Right ventricle myocardium inferior (tissue), 1 donor: ENCODE measurements around the gene GMNC. TPM values are rescaled to one million over a fixed set of nuclear protein-coding genes. Genes with fewer than 3 reads are reported as not detected.
"Not testable (repeated sequence)": the region's sequence is repeated elsewhere in the genome, so short reads cannot be mapped to it uniquely, and the experiment has no call there.

Experiments
- ATAC-seq: fragments of 200-7000 bp; cut with Tn5 transposase; one replicate; pipeline ENCODE4 v1.9.1; 2020; ENCODE audit warnings: mild to moderate bottlenecking, moderate library complexity
- DNase-seq: peaks from one replicate; pipeline ENCODE4 v3.0.0; 2021; ENCODE audit errors: missing footprints
- intact Hi-C: fragments of 100-400 bp; cut with DNase I; formaldehyde crosslinking; loops from one replicate; pipeline ENCODE4 v1.11.0; 2022
- long read RNA-seq: library from polyadenylated mRNA; unstranded; transcript quantifications from one replicate; pipeline ENCODE4 v2.0.0, GENCODE V29; 2021
- total RNA-seq: library from RNA; stranded (reverse); fragmentation: NEBNext Ultra II Directional; extraction: Animal tissue kit (Norgen Biotek cat#: 25700); gene quantifications from one replicate; pipeline ENCODE4 v1.2.1, GENCODE V29; 2021
- donor health status: DM: no; HTN: yes; CAD: no; lungs with severe emphysema.

GMNC gene
- 4.4 TPM for total RNA-seq
- long read RNA-seq, partial matches to known transcripts, result 0 of 1 reads
- long read RNA-seq, other reads (novel, unspliced or antisense), result 0 of 1 reads

- ATAC-seq, result peak; percentile 96
- DNase-seq, result peak; percentile 92
- intact Hi-C loops, result loop anchor here (1.0 to 10.0 kb wide), 3 partner anchors 52 to 368 kb away; no protein-coding TSS in a partner anchor
These were observed at the start of gene GMNC for GRCh38 chr3:190862209-190863118. Gene GMNC, minus strand, starts transcription at chr3:190862694. Its CDS starts 79 bp downstream, at chr3:190862615.

- ATAC-seq (no peak), DNase-seq (no peak)
- intact Hi-C loops, result no loop called here
These were observed 48.9 kb upstream of the GMNC start for GRCh38 chr3:190911382-190911781.

GRCh38 chr3:190909908-190910307 lies 47.4 kb upstream of the GMNC start:
- intact Hi-C loops, result no loop called here
- ATAC-seq (no peak), DNase-seq (no peak)

GRCh38 chr3:190903156-190903555 lies 40.7 kb upstream of the GMNC start:
- ATAC-seq, result no peak
- intact Hi-C loops, result no loop called here

DNA sequence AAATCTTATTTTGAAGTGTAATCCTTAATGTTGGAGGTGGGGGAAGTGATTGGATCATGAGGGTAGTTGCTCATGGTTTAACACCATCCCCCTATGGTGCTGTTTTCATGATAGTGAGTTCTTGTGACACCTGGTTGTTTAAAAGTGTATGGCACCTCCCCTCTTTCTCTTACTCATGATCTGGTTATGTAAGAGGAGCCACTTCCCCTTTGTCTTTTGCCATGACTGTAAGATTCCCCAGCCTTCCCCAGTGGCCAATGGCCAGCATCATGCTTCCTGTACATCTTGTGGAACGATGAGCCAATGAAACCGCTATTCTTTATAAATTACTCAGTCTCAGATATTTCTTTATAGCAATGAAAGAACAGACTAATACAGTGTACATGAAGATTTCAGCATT lies 39.8 kb upstream of the GMNC start:
- DNase-seq, result no peak
- ATAC-seq, result no peak
- intact Hi-C loops, result no loop called here

More at GRCh38 chr3:190903156-190903555, 40.7 kb upstream of the GMNC start:
- DNase-seq, result no peak

- DNase-seq, result no peak
- intact Hi-C loops, result no loop called here
- ATAC-seq, result no peak
These were observed 30.0 kb upstream of the GMNC start for GRCh38 chr3:190892395-190892902.

DNA sequence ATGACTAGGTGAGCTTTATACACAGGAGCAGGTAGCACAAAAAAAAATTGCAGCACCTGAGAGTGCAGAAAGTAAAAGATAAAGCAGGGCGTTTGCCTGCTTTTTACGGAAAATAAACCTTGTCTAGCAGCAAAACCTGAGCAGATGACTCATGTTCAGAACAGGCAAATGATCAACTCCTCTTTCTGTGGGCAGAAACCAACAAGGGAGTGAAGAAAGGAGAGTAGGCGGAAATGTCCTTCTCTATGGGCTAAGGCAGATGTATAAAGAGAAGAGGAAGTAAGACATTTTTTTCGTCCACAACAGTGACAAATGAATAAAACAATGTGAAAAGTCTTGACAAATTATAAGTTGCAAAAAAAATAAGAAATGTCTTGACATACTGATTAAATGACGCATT lies 24.5 kb upstream of the GMNC start:
- no peak for DNase-seq
- intact Hi-C loops, result no loop called here
- ATAC-seq, result no peak

- intact Hi-C loops, result loop anchor here (1.0 to 5.0 kb wide), 2 partner anchors 167 to 182 kb away; no protein-coding TSS in a partner anchor
- no peak for ATAC-seq
These were observed 21.7 kb upstream of the GMNC start for GRCh38 chr3:190883973-190884832.

DNA sequence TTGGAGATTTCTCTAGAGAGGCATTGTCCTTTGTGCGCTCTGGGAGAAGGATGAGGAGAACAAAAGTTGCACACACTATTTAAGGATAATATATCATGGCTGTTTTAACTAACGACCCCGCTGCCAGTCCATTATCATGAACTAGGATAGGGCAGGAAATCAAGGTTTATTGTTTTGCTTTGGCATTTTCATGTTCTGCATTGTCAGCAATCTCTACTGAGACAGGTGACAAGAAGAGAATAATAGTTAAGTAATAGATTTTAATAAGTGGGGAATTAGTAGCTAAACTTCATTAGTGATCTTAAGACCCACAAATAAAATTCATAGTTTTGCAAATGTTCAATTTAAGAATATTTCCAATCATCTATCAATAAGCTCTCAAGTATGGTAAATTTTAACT lies 20.6 kb upstream of the GMNC start:
- DNase-seq (no peak), ATAC-seq (no peak)
- intact Hi-C loops, result loop anchor here (5.0 kb wide), 1 partner anchor 181 kb away; no protein-coding TSS in a partner anchor

More at GRCh38 chr3:190883973-190884832, 21.7 kb upstream of the GMNC start:
- no peak for DNase-seq

GRCh38 chr3:190877925-190878324 lies 15.4 kb upstream of the GMNC start:
- ATAC-seq (no peak), DNase-seq (no peak)
- intact Hi-C loops, result no loop called here

DNA sequence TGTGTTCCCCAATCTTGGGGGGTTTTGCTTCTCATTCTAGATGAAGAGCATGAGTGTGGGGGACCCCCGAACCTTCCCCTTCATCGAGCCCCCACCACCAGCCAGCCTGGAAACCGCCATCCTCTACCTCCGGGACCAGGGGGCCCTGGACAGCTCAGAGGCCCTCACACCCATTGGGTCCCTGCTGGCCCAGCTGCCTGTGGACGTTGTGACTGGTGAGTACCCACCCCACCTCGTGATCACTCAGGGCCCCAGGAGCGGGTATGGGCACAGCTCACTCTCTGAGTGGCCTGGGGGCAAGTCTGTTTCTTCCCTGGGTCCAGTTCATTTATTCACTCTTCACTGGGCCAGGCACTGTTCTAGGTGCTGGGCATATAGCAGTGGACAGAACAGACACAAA lies 13.9 kb upstream of the GMNC start:
- DNase-seq, intact Hi-C loops: not testable (repeated sequence)

GRCh38 chr3:190875061-190875460 lies 12.6 kb upstream of the GMNC start:
- ATAC-seq, DNase-seq, intact Hi-C loops: not testable (repeated sequence)

More for the DNA sequence above, 13.9 kb upstream of the GMNC start:
- ATAC-seq, result not testable (repeated sequence)

GRCh38 chr3:190870127-190870526 lies 7.6 kb upstream of the GMNC start:
- ATAC-seq (no peak), DNase-seq (no peak)
- intact Hi-C loops, result no loop called here

- ATAC-seq, result no peak
- intact Hi-C loops, result loop anchor here (10.0 kb wide), 1 partner anchor 372 kb away; no protein-coding TSS in a partner anchor
- no peak for DNase-seq
These were observed 4.6 kb upstream of the GMNC start for GRCh38 chr3:190867071-190867470.

DNA sequence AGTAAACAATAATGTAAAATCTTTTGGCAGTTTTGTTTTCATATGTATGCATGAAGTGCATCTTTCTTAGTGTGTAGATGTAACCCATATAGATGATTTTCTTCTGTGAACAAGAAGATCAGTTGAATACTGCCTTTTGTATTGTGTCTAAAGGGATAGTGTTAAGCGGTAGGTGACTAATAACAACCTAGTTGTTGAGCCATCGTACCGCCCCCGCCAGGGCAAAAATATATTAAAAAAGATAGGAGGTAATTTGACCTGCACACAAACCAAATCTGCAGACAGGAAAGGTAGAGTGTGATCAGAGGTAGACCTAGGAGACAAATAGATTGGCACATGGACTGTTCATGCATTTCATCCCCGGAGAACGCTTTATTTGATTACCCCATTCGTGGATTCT lies 3.3 kb upstream of the GMNC start:
- DNase-seq (no peak), ATAC-seq (no peak)
- intact Hi-C loops, result loop anchor here (10.0 kb wide), 1 partner anchor 371 kb away; no protein-coding TSS in a partner anchor

GRCh38 chr3:190865419-190865818 lies 2.9 kb upstream of the GMNC start:
- no peak for ATAC-seq
- no peak for DNase-seq
- intact Hi-C loops, result loop anchor here (10.0 kb wide), 1 partner anchor 371 kb away; no protein-coding TSS in a partner anchor

DNA sequence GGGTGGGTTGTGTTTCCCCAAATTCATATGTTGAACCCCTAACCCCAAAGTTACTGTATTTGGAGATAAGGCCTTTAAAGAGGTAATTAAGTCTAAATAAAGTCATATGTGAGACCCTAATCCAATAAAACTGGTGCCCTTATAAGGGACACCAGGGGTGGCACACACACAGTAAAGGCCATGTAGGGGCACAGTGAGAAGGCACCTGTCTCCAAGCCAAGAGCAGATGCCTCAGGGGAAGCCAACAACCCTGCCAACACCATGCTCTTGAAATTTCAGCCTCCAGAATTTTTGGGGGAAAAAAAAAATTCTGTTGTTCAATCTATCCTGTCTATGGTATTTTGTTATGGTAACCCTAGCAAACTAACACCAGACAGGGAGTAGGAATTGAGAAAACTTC lies 1.5 kb upstream of the GMNC start:
- DNase-seq, result no peak
- intact Hi-C loops, result loop anchor here (10.0 kb wide), 1 partner anchor 369 kb away; no protein-coding TSS in a partner anchor
- peak; percentile 58 for ATAC-seq

DNA sequence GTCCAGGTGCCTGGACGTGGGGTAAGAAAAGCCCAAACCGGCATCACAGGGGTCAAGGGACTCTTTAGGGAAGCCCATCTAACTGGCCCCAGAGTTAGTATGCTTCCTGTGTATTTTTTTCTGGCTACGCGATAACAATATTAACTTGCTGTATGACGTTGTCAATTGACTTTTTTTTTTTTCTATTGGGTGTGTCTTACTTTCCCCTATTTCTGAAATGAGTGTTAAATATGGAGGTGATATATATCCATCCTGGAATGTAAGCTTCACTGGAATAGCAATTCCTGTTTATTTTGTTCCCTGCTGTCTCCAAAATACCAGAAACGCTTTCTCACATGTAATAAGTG lies 598 bp upstream of the GMNC start:
- intact Hi-C loops, result loop anchor here (2.0 to 10.0 kb wide), 2 partner anchors 52 to 368 kb away; no protein-coding TSS in a partner anchor
- ATAC-seq (no peak), DNase-seq (no peak)

DNA sequence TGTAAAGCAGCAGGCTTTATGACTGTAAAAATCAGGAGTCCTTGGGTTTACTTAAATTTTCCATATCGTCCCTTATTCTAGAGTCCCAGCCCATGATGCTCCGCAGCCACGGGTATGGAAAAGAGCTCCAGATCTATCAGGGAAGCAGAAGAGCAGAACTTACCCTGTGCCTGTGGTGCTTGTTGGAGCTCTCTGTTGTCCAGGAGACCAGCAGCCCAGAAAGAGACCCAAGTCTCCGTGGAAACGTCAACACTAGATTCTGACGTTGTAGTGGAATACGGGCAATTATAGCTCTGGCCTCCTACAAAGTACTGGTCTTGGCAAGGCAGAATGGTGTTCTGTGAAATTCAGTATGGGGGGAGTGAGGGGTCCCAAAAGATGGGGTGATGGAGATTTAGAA lies 2.0 kb downstream of the GMNC start:
- DNase-seq, result no peak
- intact Hi-C loops, result loop anchor here (10.0 kb wide), 1 partner anchor 366 kb away; no protein-coding TSS in a partner anchor

More for the DNA sequence above, 2.0 kb downstream of the GMNC start:
- ATAC-seq, result no peak
